ENCODE results near the gene CUEDC1.

CUEDC1 gene

DNA sequence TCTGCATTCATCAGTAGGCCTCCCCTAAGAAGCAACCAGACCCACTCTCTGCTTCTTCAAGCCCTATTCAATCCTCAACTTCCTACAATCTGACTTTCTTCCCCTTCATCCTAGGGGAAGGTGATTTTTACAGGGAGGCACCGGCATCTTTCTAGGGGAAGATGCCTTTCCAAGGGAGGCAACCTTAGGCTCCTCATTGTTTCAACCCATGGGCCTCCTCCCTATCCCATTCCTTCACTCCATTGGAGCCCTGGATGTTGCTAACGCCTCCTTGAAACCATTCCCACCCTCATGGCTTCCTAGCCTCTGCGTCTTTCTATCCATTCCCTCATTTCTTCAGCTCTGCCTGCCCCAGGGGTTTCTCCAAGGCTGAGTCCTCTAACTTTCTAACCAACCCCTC lies 2.7 kb upstream of the CUEDC1 start:
- no peak for TF ChIP-seq SPI1 (IDR thresholded peaks at IDR 0.05; ENCODE audit: low read depth, low read length)
- no peak for TF ChIP-seq TAF1 (IDR thresholded peaks at IDR 0.05; ENCODE audit: low read depth, low read length)
- no peak for TF ChIP-seq PAX5 (IDR thresholded peaks at IDR 0.05; ENCODE audit: insufficient read depth, low read length, severe bottlenecking)
- TF ChIP-seq POLR2AphosphoS5 (IDR thresholded peaks at IDR 0.05; ENCODE audit: low read depth, low read length) = no peak
- TF ChIP-seq POU2F2 (IDR thresholded peaks at IDR 0.05; ENCODE audit: low read depth, low read length) = no peak
- DNase-seq (ENCODE audit: insufficient read length, low spot score) = no peak
- FAIRE-seq = no peak

- no peak for DNase-seq (ENCODE audit: insufficient read length, low spot score)
- FAIRE-seq = no peak
- TF ChIP-seq SPI1 (IDR thresholded peaks at IDR 0.05; ENCODE audit: low read depth, low read length) (no peak), POU2F2 (IDR thresholded peaks at IDR 0.05; ENCODE audit: low read depth, low read length) (no peak), POLR2AphosphoS5 (IDR thresholded peaks at IDR 0.05; ENCODE audit: low read depth, low read length) (no peak), POLR2A (IDR thresholded peaks at IDR 0.05; ENCODE audit: low read depth, low read length) (no peak), TAF1 (IDR thresholded peaks at IDR 0.05; ENCODE audit: low read depth, low read length) (no peak), PAX5 (IDR thresholded peaks at IDR 0.05; ENCODE audit: insufficient read depth, low read length, severe bottlenecking) (no peak)
Measured at GRCh38 chr17:57957120-57957850, 2.1 kb upstream of the CUEDC1 start.

GRCh38 chr17:57956291-57957119 lies 1.3 kb upstream of the CUEDC1 start:
- FAIRE-seq (peak; percentile 90), DNase-seq (ENCODE audit: insufficient read length, low spot score) (peak; percentile 53)
- TF ChIP-seq POLR2A (IDR thresholded peaks at IDR 0.05; ENCODE audit: low read depth, low read length) (no peak), POU2F2 (IDR thresholded peaks at IDR 0.05; ENCODE audit: low read depth, low read length) (peak; percentile 95)

DNA sequence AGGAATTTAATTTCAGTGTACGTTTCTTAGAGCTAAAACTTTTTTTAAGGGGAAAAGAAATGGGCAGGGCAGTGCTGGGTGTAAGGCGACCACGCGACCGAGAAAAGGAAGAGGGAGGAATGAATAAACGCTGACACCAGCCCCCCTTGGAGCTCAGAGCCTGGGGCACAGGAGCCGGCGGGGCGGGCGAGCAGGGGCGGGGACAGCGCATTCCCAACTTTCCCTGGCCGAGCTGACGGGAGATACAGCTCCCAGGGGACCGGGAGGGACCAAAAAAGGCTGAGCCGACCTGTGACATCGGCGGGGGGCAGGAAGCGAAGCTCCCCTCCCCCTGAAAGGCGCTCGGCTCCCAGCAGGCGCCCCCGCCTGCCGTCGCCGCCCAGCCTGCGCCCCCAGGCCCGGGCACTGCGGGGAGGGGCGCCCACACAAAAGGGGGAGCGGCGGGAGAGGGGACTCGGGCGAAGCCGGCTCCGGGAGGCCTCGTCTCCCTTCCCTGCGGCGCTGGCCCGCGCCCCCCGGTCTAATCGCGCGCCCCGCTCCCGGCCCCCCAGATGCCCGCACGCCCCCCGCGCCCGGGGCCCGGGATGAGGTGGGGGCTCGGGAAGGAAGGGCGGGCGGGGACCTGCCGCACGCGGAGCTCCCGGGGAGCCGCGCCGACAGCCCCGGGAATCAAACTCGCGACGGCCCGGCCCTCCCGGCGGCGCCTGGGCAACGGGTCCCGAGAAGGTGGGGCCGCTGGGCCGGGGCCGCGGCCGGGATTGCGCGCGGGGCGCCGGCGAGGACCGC lies 622 bp downstream of the CUEDC1 start:
- no peak for DNase-seq (ENCODE audit: insufficient read length, low spot score)
- TF ChIP-seq POLR2A (IDR thresholded peaks at IDR 0.05; ENCODE audit: low read depth, low read length) (no peak), POU2F2 (IDR thresholded peaks at IDR 0.05; ENCODE audit: low read depth, low read length) (no peak), POLR2AphosphoS5 (IDR thresholded peaks at IDR 0.05; ENCODE audit: low read depth, low read length) (no peak), SPI1 (IDR thresholded peaks at IDR 0.05; ENCODE audit: low read depth, low read length) (no peak), PAX5 (IDR thresholded peaks at IDR 0.05; ENCODE audit: insufficient read depth, low read length, severe bottlenecking) (no peak), TAF1 (IDR thresholded peaks at IDR 0.05; ENCODE audit: low read depth, low read length) (no peak)
- no peak for FAIRE-seq

DNA sequence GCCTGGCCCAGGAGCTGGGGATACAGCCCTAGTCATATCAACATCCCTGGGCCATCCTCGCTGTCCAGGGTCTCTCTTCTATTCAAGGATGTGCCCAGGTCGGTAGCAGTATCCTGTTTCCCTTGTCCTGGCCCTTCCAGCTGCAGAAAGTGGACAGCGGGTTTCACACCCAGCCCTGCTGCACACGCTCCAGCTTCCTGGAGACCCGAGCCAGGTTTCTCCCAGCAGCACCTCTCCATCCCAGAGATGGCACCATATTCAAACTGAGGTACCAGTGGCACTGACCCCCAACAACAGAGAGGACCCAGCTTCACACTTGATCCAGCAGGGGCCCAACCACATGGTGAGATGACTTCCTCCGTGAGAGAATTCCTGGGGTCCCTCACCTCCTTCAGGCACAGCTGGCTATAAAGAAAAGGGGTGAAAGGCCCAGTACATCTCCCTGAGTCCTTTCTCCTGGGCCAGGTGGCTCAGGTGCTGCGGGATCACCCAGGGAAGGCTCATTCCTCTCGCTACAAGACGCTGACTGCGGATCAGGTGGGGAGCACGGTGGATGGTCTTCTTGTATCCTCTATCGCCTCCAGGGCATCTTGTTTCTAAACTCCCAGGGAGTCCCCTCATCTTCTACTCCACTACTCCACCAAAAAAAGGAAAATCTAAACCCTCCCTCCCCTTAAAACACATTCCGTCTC lies 1.4 kb downstream of the CUEDC1 start:
- FAIRE-seq (no peak), DNase-seq (ENCODE audit: insufficient read length, low spot score) (no peak)
- TF ChIP-seq POU2F2 (IDR thresholded peaks at IDR 0.05; ENCODE audit: low read depth, low read length) = no peak
- no peak for TF ChIP-seq POLR2A (IDR thresholded peaks at IDR 0.05; ENCODE audit: low read depth, low read length)
- TF ChIP-seq POLR2AphosphoS5 (IDR thresholded peaks at IDR 0.05; ENCODE audit: low read depth, low read length) = no peak
- no peak for TF ChIP-seq PAX5 (IDR thresholded peaks at IDR 0.05; ENCODE audit: insufficient read depth, low read length, severe bottlenecking)
- no peak for TF ChIP-seq SPI1 (IDR thresholded peaks at IDR 0.05; ENCODE audit: low read depth, low read length)
- TF ChIP-seq TAF1 (IDR thresholded peaks at IDR 0.05; ENCODE audit: low read depth, low read length) = no peak

GRCh38 chr17:57953219-57953618 lies 2.0 kb downstream of the CUEDC1 start:
- no peak for FAIRE-seq
- no peak for DNase-seq (ENCODE audit: insufficient read length, low spot score)
- TF ChIP-seq POLR2A (IDR thresholded peaks at IDR 0.05; ENCODE audit: low read depth, low read length) = no peak
- no peak for TF ChIP-seq PAX5 (IDR thresholded peaks at IDR 0.05; ENCODE audit: insufficient read depth, low read length, severe bottlenecking)
- TF ChIP-seq POLR2AphosphoS5 (IDR thresholded peaks at IDR 0.05; ENCODE audit: low read depth, low read length) = no peak
- TF ChIP-seq POU2F2 (IDR thresholded peaks at IDR 0.05; ENCODE audit: low read depth, low read length) = no peak
- TF ChIP-seq TAF1 (IDR thresholded peaks at IDR 0.05; ENCODE audit: low read depth, low read length) = no peak
- TF ChIP-seq SPI1 (IDR thresholded peaks at IDR 0.05; ENCODE audit: low read depth, low read length) = no peak

- TF ChIP-seq POLR2AphosphoS5 (IDR thresholded peaks at IDR 0.05; ENCODE audit: low read depth, low read length) (no peak), POLR2A (IDR thresholded peaks at IDR 0.05; ENCODE audit: low read depth, low read length) (no peak), SPI1 (IDR thresholded peaks at IDR 0.05; ENCODE audit: low read depth, low read length) (no peak), TAF1 (IDR thresholded peaks at IDR 0.05; ENCODE audit: low read depth, low read length) (no peak), PAX5 (IDR thresholded peaks at IDR 0.05; ENCODE audit: insufficient read depth, low read length, severe bottlenecking) (no peak), POU2F2 (IDR thresholded peaks at IDR 0.05; ENCODE audit: low read depth, low read length) (no peak)
- DNase-seq (ENCODE audit: insufficient read length, low spot score) = no peak
- FAIRE-seq = no peak
Measured at GRCh38 chr17:57949649-57950048, 5.6 kb downstream of the CUEDC1 start.

GRCh38 chr17:57948555-57949420 lies 6.4 kb downstream of the CUEDC1 start:
- FAIRE-seq (no peak), DNase-seq (ENCODE audit: insufficient read length, low spot score) (no peak)
- no peak for TF ChIP-seq POU2F2 (IDR thresholded peaks at IDR 0.05; ENCODE audit: low read depth, low read length)
- TF ChIP-seq PAX5 (IDR thresholded peaks at IDR 0.05; ENCODE audit: insufficient read depth, low read length, severe bottlenecking) = no peak
- TF ChIP-seq SPI1 (IDR thresholded peaks at IDR 0.05; ENCODE audit: low read depth, low read length) = 0 out of 2 replicates have a peak, but pooled peaks have one; percentile 7
- TF ChIP-seq TAF1 (IDR thresholded peaks at IDR 0.05; ENCODE audit: low read depth, low read length) = no peak
- no peak for TF ChIP-seq POLR2AphosphoS5 (IDR thresholded peaks at IDR 0.05; ENCODE audit: low read depth, low read length)
